ENCODE data around the gene SNPH.
A peak's percentile ranks its signal among the peaks of the same experiment; 100 is the strongest.
"Not testable (repeated sequence)": the region's sequence is repeated elsewhere in the genome, so short reads cannot be mapped to it uniquely, and the experiment has no call there.

The SNPH gene

DNA sequence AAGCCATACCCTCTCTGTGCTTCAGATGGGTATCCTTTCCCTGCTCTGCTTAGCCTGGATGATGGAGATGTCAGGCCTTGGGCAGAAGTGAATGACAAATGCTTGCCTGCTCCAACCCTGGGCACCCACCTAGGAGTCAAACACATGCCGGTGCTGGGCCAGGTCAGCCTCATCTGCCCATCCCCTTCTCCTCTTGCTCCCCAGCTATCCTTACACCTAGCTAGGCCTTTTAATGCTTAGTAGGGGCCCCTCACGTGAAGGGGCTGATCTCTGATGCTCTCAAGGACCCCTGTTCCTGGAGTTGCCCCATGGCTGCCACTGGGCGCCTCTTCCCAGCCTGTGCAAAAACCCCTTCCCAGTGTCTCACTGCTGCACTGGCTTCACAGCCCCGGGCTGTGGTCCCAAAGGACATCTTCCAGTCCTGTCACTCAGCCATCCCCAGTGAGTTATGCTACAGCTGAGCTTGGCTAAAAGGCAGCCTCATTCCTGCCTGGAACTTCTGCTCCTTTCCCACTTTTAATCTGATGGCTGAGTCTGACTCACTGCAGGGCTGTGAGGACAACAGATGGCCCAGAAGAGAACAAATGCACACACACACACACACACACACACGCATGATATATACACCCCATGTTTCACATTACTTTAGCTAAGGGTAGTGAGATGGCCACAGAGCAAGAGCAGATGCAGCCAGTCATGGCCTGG, 75.6 kb downstream of the SNPH start:
- peak; percentile 69 for DNase-seq

DNA sequence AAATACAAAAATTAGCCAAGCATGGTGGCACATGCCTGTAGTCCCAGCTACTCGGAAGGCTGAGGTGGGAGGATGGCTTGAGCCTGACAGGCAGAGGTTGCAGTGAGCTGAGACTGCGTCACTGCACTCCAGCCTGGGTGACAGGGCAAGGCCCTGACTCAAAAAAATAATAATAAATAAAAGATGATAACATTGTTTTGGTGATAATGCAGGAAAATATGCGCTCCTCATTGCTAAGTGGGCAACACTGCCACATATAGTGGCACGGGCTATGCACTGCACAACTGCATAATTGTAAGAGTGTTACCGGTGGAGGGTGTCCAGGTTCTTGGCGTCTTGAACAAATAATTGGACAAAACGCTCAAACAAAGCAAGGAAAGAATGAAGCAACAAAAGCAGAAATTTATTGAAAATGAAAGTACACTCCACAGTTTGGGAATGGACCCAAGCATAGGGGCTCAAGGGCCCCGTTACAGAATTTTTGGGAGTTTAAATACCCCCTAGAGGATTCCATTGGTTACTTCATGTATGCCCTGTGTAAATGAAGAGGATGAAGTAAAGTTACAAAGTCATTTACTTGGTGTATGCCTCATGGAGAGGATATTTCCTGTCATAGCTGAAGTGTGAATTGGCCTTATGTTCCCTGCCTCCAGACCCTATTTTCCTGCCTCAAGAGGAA, 77.5 kb downstream of the SNPH start:
- not testable (repeated sequence) for DNase-seq

DNA sequence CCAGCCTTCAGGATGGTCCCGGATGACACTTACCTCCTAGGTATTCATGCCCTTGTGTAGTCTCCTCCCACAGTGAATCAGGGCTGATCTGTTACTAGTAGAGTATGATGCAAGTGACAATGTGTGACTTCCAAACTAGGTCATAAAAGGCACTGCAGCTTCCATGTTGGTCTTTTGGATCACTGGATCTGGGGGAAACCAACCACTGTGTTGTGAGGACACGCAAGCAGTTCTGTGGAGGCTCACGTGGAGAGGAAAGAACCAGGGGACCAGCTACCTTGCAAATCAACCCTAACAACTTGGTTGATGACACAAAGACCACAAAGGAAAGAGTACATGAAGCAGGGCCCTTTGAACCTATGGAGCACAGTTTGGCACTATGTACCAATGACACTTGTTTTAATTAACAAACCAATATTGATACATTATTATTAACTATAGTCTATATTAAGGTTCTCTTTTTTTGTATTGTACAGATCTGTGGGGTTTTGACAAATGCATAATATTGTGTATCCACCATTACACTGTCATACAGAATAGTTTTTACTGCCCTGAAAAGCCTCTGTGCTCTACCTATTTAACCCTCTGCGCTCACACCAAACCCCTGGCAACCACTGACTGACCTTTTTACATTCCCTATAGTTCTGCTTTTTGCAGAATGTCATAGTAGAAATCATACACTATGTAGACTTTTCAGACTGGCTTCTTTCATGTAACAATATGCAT, 79.1 kb downstream of the SNPH start:
- DNase-seq = no peak

GRCh38 chr20:1345756-1346093, 79.6 kb downstream of the SNPH start:
- DNase-seq = no peak

DNA sequence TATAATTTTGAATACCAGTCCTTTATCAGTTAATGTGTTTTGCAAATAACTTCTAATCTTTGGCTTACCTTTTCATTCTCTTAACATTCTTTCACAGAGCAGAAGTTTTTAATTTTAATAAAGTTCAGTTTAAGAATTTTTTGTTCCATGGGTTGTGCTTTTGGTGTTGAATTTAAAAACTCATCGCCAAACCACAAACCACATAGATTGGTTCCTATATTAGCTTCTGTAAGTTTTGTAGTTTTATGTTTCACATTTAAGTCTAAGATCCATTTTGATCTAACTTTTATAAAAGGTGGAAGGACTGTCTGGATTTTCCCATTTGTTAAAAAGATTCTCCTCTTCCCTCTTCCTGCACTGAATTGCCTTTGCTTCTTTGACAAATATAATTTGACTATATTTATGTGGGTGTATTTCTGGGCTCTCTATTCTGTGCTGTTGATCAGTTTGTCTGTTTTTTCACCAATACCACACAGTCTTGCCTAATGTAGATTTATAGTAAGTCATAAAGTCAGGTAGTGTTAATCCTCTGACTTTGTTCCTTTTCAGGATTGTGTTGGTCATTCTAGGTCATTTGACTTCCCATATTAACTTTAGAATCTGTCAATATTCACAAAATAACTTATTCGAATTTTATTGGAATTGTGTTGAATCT, 80.3 kb downstream of the SNPH start:
- DNase-seq = no peak

- no peak for DNase-seq
Observed at GRCh38 chr20:1353956-1354355, 87.9 kb downstream of the SNPH start.

GRCh38 chr20:1357921-1358671, 92.0 kb downstream of the SNPH start:
- no peak for DNase-seq

Measured in NCI-H2171 treated with DMSO at 0.1 percent for 48 hours (cell line).